ENCODE measurements around the gene WNT9A.
"Not testable (repeated sequence)": the region's sequence is repeated elsewhere in the genome, so short reads cannot be mapped to it uniquely, and the experiment has no call there.

The WNT9A gene

DNA sequence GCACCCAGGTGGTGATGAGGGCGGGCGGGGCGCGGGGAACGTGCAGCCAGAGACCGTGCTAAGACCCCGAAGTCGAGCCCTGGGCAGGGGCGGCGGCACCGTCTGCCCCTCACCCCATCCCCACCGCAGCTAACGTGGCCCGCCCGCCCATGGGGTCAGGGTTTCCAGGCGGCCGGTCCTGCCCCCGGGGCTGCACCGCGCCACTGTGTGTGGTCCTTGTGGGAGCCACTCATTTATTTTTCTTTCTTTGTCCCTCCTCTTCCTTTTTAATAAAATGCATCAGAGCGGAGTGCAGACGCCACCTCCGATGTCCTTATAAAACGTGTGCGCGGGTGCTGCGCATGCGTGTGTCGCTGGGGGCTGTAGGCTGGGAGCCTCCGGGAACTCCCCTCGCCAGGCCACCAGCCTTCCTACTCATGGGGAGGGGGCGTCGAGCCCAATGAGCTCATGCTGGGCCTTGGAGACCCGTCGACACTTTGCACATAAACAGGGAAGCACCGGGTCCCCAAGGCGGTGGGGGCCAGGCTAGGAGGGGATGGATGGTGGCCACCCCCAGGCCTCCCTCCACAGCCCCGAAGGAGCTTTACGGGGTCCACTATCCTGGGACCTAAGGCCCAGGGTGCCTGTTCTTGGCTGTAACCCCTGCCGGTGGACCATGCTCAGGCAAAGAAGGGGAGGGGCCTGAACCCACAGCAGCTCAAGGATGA lies 59.9 kb downstream of the WNT9A start:
- no peak overlapping the region for H3K4me3 ChIP-seq (ENCODE audit: low read length)
- peaks cover 8% of the 10 kb centered on the region for H3K4me1 ChIP-seq (ENCODE audit: control insufficient read depth, insufficient read depth, low read length)
- no peak overlapping the region for H3K4me2 ChIP-seq (ENCODE audit: low read length)
- H3K27me3 ChIP-seq (ENCODE audit: control insufficient read depth, insufficient read depth, low read length), result no peaks in the 10 kb centered on the region
- H3K9ac ChIP-seq (ENCODE audit: low read depth, low read length), result no peak overlapping the region
- no peaks in the 10 kb centered on the region for H3K9me3 ChIP-seq (replicated peaks; ENCODE audit: low read length)
- H3K36me3 ChIP-seq (ENCODE audit: insufficient read depth, low read length), result no peaks in the 10 kb centered on the region

DNA sequence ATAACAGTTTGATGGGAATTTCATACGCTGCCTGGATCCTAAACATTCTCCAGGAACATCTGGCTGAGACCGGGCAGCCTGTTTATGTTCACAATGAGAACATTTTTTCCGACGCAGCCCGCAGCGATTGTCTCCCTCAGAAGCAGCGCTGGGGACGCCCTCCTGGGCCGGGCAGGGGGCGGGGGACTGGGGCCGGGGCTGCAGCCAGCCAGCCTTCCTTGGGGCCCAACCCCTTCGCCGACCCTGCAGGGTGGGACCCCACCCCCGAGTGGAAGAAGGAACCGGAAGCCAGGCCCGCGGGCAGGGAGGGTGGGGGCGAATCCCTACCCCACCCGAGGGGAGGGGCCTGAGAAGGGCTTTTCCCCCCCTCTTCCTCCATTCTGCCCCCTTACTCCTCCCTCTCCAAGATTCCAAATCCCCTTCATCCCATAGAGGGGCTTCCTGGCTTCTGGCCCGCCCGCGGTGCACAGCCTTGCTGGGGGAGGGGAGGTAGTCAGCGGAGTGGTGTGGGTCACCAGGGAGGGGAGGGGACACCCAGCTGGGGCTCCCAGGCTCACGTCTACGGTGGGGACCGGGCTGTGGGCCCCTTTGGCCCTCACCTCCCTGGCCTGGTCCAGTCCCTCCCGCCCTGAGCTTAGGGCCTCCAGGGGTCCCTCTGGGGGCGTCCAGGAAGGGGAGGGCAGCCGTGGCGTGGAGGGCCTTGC lies 60.6 kb downstream of the WNT9A start:
- H3K4me3 ChIP-seq (ENCODE audit: low read length), result no peak overlapping the region
- no peaks in the 10 kb centered on the region for H3K9me3 ChIP-seq (replicated peaks; ENCODE audit: low read length)
- H3K36me3 ChIP-seq (ENCODE audit: insufficient read depth, low read length), result no peaks in the 10 kb centered on the region
- H3K4me2 ChIP-seq (ENCODE audit: low read length), result no peak overlapping the region
- H3K9ac ChIP-seq (ENCODE audit: low read depth, low read length), result no peak overlapping the region
- no peaks in the 10 kb centered on the region for H3K27me3 ChIP-seq (ENCODE audit: control insufficient read depth, insufficient read depth, low read length)
- peaks cover 8% of the 10 kb centered on the region for H3K4me1 ChIP-seq (ENCODE audit: control insufficient read depth, insufficient read depth, low read length)

DNA sequence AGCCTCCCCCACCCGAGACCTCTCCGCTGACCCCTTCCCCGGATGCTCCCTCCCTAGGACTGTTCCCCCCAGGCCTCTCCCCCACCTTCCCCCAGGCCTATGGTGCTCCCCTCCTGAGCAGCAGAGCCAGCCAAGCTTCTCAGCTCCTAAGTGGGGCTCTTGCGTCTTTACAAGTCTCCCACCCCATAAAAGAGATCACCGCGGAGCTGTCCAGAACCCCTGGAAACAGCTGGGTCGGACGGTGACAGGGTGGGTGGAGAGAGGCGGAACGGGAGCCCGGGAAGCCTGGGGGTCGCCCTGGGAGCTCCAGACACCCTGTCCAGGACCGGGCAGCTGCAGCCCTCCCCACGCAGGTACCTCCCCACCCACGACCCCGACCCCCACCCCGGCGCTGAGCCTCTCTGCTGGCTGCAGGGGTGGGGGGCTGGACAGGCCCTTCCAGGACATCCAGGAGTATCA lies 61.2 kb downstream of the WNT9A start:
- no peak overlapping the region for H3K4me2 ChIP-seq (ENCODE audit: low read length)
- H3K36me3 ChIP-seq (ENCODE audit: insufficient read depth, low read length), result no peaks in the 10 kb centered on the region
- H3K27me3 ChIP-seq (ENCODE audit: control insufficient read depth, insufficient read depth, low read length), result no peaks in the 10 kb centered on the region
- H3K9me3 ChIP-seq (replicated peaks; ENCODE audit: low read length), result no peaks in the 10 kb centered on the region
- peaks cover 8% of the 10 kb centered on the region for H3K4me1 ChIP-seq (ENCODE audit: control insufficient read depth, insufficient read depth, low read length)
- H3K4me3 ChIP-seq (ENCODE audit: low read length), result no peak overlapping the region
- no peak overlapping the region for H3K9ac ChIP-seq (ENCODE audit: low read depth, low read length)

DNA sequence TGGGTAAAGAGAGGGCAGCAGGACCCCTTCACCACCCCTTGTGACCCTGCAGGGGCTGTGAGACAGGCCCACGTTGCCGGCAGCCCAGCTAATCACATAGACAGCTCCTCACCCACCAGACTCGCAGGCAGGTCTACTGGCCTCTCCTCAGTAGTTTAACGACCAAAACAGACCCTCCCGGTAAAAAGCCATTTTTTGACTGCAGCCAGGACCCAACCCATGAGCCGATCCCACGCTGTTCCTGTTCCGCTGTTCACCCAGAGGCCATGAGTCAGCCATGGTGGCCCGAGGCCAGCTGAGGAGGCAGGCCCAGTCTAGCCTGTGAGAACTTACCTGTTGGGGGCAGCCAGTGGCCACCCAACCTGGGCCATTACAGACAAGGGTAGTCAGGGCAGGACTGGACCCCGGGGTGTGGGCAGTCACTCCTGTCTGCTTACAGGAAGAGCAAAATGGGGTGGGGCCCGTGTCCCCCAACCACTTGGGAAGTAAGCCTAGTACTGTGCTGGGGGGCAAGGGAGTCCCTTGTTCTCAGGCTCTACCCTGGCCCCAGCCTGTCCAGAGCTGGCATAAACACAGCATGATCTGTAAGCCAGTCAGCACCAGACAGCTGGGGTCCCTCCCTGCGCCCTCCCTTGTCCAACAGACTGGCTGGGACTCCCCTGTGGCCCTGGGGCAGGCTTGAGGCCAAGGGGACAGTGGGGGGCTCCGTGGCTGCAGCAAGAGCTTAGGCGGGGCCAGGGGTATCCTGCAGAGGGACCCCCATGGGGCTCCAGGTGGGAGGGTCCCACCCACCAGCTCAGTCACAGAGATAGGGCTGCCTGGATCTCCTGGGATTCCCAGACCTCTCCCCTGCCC lies 61.9 kb downstream of the WNT9A start:
- Histone ChIP-seq H3K4me1 (ENCODE audit: control insufficient read depth, insufficient read depth, low read length) (peaks cover 8% of the 10 kb centered on the region), H3K4me2 (ENCODE audit: low read length) (peak overlapping the region; percentile 72), H3K9me3 (replicated peaks; ENCODE audit: low read length) (no peaks in the 10 kb centered on the region), H3K27me3 (ENCODE audit: control insufficient read depth, insufficient read depth, low read length) (no peaks in the 10 kb centered on the region), H3K4me3 (ENCODE audit: low read length) (no peak overlapping the region), H3K9ac (ENCODE audit: low read depth, low read length) (no peak overlapping the region), H3K36me3 (ENCODE audit: insufficient read depth, low read length) (no peaks in the 10 kb centered on the region)

DNA sequence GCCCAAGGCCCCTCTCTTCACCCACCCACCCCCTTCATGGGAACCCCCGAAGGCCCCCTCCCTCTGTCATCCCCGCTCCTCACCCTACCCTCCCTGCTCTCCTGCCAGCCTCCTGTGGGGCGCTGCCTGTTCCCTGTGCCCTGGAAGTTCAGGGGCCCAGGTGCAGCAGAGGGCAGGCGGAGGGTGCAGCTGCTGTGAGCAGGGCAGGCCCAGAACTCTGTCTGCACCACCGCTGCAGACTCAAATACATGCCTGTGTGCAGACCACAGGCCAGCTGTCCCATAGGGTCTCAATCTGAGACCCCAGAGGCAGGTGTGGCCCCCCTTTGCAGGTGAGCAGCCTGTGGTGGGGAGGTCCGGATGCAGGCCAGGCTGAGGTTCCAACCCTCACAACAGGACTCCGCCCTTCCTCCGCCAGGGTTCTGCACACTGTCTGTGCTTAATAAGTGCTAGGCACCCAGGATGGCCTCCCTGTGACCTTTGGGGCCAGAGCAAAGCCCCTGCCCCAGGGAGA lies 62.5 kb downstream of the WNT9A start:
- Histone ChIP-seq H3K4me2 (ENCODE audit: low read length) (peak overlapping the region; percentile 72), H3K4me1 (ENCODE audit: control insufficient read depth, insufficient read depth, low read length) (peaks cover 8% of the 10 kb centered on the region), H3K4me3 (ENCODE audit: low read length) (no peak overlapping the region), H3K9me3 (replicated peaks; ENCODE audit: low read length) (no peaks in the 10 kb centered on the region), H3K27me3 (ENCODE audit: control insufficient read depth, insufficient read depth, low read length) (peaks cover 7% of the 10 kb centered on the region), H3K9ac (ENCODE audit: low read depth, low read length) (no peak overlapping the region), H3K36me3 (ENCODE audit: insufficient read depth, low read length) (no peaks in the 10 kb centered on the region)

DNA sequence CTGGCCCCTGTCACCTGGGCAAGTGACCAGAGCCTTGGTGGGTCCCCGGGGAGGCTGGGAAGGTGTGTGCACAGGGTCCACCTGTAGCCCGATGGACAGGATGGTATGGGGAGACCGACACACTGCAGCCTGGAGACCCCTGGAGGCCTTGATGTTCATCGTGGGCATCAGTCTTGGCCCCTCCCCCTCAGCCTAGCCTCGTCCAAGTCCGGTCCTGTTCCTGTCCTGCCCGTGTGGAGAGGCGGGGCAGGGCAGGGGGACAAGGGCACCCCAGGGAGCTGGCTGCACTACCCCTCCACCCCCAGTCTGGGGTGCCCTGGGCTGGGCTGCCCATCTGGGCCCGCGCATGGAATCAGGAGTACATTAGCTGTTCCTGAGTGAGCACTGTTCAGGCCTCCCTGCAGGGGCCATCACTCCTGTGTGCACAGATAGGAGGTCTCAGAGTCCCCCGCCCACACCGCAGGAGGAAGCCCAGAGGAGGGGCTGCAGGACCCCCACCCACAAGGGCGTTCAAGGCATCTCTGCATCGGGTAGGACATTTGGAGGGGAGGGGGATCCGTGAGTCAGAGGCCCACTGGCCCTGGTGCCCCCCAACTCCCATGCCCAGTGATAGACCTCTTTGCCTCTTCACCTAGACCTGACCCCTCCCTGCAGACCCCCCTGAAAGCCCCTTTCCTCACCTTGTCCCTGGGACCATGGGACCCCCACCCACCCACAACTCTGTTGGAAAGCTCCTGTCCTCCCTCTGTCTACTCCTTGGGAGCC lies 63.2 kb downstream of the WNT9A start:
- Histone ChIP-seq H3K27me3 (ENCODE audit: control insufficient read depth, insufficient read depth, low read length) (peaks cover 9% of the 10 kb centered on the region), H3K9ac (ENCODE audit: low read depth, low read length) (no peak overlapping the region), H3K4me3 (ENCODE audit: low read length) (no peak overlapping the region), H3K9me3 (replicated peaks; ENCODE audit: low read length) (no peaks in the 10 kb centered on the region), H3K36me3 (ENCODE audit: insufficient read depth, low read length) (no peaks in the 10 kb centered on the region), H3K4me1 (ENCODE audit: control insufficient read depth, insufficient read depth, low read length) (peaks cover 8% of the 10 kb centered on the region), H3K4me2 (ENCODE audit: low read length) (no peak overlapping the region)

DNA sequence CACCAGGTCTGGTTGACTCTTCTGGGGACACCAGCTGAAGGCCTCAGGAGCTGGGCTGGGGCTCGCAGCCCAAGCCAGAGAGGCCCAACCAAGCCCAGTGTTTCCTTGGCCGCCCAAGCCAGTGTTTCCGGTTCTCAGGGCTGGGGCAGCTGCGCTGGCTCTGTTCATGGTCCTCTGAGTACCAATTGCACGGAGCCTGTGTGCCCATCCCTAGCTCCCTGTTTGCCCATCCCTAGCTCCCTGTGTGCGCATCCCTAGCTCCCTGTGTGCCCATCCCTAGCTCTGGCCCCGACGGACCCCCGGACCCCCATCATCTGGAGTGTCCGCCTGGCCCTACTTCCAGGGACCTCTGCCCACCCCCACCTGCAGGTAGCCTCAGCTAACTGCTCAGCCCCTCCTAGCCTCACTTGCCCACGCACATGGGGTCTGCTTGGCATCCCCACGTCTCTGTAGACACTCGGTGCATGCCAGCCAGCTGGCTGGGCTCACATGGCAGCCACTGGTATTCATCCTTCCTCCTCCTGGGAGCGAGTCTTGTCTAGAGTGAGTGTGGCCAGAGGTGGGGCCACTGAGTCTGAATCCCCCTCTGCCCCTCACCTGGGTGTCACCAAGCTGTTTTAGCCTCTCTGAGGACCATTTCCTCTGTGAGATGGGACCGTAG lies 64.0 kb downstream of the WNT9A start:
- Histone ChIP-seq H3K4me3 (ENCODE audit: low read length) (no peak overlapping the region), H3K9ac (ENCODE audit: low read depth, low read length) (no peak overlapping the region), H3K4me1 (ENCODE audit: control insufficient read depth, insufficient read depth, low read length) (peaks cover 8% of the 10 kb centered on the region), H3K9me3 (replicated peaks; ENCODE audit: low read length) (no peaks in the 10 kb centered on the region), H3K4me2 (ENCODE audit: low read length) (no peak overlapping the region), H3K36me3 (ENCODE audit: insufficient read depth, low read length) (no peaks in the 10 kb centered on the region), H3K27me3 (ENCODE audit: control insufficient read depth, insufficient read depth, low read length) (peaks cover 9% of the 10 kb centered on the region)

DNA sequence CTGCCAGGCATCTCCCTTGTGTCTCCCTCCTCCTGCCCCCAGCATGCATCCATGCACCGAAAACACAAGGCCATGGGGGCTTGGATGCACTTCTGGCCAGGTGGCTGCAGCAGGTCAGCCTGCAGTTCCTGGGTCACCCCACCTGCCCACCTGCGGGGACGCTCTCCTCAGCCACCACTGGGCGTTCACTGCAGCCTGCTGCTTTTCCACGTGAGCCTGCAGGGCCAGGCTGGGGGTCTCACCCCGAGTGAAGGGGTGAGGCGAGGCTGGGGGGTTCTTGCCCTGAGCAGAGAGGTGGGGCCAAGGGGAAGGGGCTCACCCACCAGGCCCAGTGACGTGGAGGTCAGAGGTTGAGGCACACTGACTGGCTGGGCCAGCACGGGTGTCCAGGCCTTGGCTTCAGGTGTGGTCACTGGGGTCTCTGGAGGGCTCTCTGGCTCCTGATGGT lies 64.6 kb downstream of the WNT9A start:
- Histone ChIP-seq H3K4me3 (ENCODE audit: low read length) (no peak overlapping the region), H3K9me3 (replicated peaks; ENCODE audit: low read length) (no peaks in the 10 kb centered on the region), H3K4me1 (ENCODE audit: control insufficient read depth, insufficient read depth, low read length) (peaks cover 8% of the 10 kb centered on the region), H3K4me2 (ENCODE audit: low read length) (no peak overlapping the region), H3K36me3 (ENCODE audit: insufficient read depth, low read length) (no peaks in the 10 kb centered on the region), H3K9ac (ENCODE audit: low read depth, low read length) (no peak overlapping the region), H3K27me3 (ENCODE audit: control insufficient read depth, insufficient read depth, low read length) (peaks cover 9% of the 10 kb centered on the region)

DNA sequence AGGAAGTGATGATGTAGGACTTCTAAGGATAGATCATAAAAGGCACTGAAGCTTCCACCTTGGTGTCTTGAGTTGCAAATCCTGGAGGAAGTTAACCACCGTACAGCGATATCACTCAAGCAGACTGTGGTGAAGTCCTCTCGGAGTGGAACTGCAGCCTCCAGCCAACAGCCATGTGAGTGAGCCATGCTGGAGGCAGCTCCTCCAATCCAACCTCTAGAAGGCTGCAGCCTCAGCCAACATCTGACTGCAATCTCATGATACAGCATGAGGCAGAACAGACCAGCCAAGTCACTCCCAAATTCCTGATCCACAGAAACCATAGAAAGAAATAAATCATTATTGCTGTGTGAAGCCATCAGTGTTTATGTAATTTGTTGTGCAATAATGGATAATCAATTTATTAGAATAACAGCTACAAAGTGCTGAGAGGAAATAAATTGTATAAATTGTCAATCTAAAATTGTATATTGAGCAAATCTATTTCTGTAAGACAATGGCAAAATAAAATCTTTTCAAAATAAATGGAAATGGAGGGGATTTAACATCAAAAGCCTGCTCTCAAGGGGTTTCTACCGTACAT lies 67.3 kb downstream of the WNT9A start:
- Histone ChIP-seq H3K9me3 (replicated peaks; ENCODE audit: low read length) (no peaks in the 10 kb centered on the region), H3K27me3 (ENCODE audit: control insufficient read depth, insufficient read depth, low read length) (peaks cover 9% of the 10 kb centered on the region), H3K4me3 (ENCODE audit: low read length) (no peak overlapping the region), H3K4me1 (ENCODE audit: control insufficient read depth, insufficient read depth, low read length) (peaks cover 3% of the 10 kb centered on the region), H3K36me3 (ENCODE audit: insufficient read depth, low read length) (no peaks in the 10 kb centered on the region), H3K9ac (ENCODE audit: low read depth, low read length) (no peak overlapping the region), H3K4me2 (ENCODE audit: low read length) (no peak overlapping the region)

DNA sequence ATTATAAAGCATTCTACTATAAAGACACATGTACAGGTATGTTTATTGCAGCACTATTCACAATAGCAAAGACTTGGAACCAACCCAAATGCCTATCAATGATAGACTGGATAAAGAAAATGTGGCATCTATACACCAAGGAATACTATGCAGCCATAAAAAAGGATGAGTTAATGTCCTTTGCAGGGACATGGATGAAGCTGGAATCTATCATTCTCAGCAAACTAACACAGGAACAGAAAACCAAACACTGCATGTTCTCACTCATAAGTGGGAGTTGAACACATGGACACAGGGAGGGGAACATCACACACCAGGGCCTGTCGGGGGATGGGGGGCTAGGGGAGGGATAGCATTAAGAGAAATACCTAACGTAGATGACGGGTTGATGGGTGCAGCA lies 69.9 kb downstream of the WNT9A start:
- not testable (repeated sequence) for H3K4me2 ChIP-seq (ENCODE audit: low read length); H3K4me1 ChIP-seq (ENCODE audit: control insufficient read depth, insufficient read depth, low read length); H3K36me3 ChIP-seq (ENCODE audit: insufficient read depth, low read length)

More for the DNA sequence above, 69.9 kb downstream of the WNT9A start:
- H3K27me3 ChIP-seq (ENCODE audit: control insufficient read depth, insufficient read depth, low read length); H3K4me3 ChIP-seq (ENCODE audit: low read length); H3K9me3 ChIP-seq (replicated peaks; ENCODE audit: low read length); H3K9ac ChIP-seq (ENCODE audit: low read depth, low read length): not testable (repeated sequence)

All from skeletal muscle satellite cell (primary cell).